BJ (cell line): ENCODE measurements around the gene ADRA2B. TPM values are rescaled to one million over a fixed set of nuclear protein-coding genes. Genes with fewer than 3 reads are reported as not detected.

Experiments
- CTCF ChIA-PET: fragments of 350-600 bp; formaldehyde crosslinking; extraction: SDS; loops from one replicate; lab custom pipeline; 2021; ENCODE audit warnings: antibody characterized with exemption, inconsistent platforms; lab: Yijun Ruan, JAX
- POLR2A ChIA-PET: fragments of 300-600 bp; sonication (Branson Sonifier 250); formaldehyde crosslinking; extraction: SDS; loops from one replicate; lab custom pipeline; 2021; ENCODE audit warnings: antibody characterized with exemption; lab: Charles Lee
- DNase-seq: peaks from one replicate; pipeline ENCODE4 v3.0.0-alpha.2; 2011; ENCODE audit warnings: low read depth
- H3K27me3 ChIP-seq: 2 replicates; pipeline ENCODE4 v1.6.0; 2011; ENCODE audit warnings: low read length; ENCODE audit not compliant: control insufficient read depth, insufficient read depth
- H3K36me3 ChIP-seq: 2 replicates; pipeline ENCODE4 v1.5.1; 2011; ENCODE audit warnings: low read length; ENCODE audit not compliant: control insufficient read depth, insufficient read depth
- H3K4me3 ChIP-seq: 2 replicates; pipeline ENCODE4 v1.5.1; 2011; ENCODE audit warnings: low read depth, mild to moderate bottlenecking, control low read depth, low read length
- CTCF ChIP-seq: IDR thresholded peaks from 2 replicates; pipeline ENCODE4 v1.5.1; 2011; ENCODE audit warnings: low read depth, mild to moderate bottlenecking, control low read depth, inconsistent platforms, low read length, moderate library complexity; ENCODE audit not compliant: insufficient read depth
- polyA plus RNA-seq: library from polyadenylated mRNA; depleted of rRNA; stranded (reverse); fragments of >200 nt; gene quantifications from 2 replicates; pipeline ENCODE4 v1.2.3, GENCODE V29; 2011

Gene ADRA2B
- polyA plus RNA-seq, 1 experiment = not detected

GRCh38 chr2:96097951-96098823, 18.2 kb downstream of the ADRA2B start:
- Histone ChIP-seq H3K4me3 (no peak overlapping the region), H3K36me3 (no peaks in the 10 kb centered on the region), H3K27me3 (no peaks in the 10 kb centered on the region)
- ChIA-PET CTCF (interaction anchor here (1.8 kb wide), 1 partner anchor 19 kb away, joined by 9 read pairs; the partner anchor contains the start of gene ADRA2B), POLR2A (no interaction called here)
- TF ChIP-seq CTCF = no peak
- no peak for DNase-seq

DNA sequence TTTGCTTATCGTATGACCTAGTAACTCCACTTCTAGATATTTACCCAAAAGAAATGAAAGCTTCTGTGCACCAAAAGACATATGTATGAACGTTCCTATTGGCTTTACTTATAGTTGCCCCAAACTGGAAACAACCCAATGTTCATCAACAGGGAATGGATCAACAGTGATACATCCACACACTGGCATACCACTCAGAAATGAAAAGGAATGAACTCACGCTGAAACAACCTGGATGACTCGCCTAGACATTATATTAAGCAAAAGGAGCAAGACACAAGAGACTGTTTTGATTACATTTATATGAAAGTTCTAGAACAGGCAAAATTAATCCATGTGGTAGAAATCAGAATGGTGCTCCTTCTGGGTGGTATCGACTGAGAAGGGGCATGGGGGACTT, 18.9 kb downstream of the ADRA2B start:
- ChIA-PET CTCF (interaction anchor here (1.8 kb wide), 1 partner anchor 19 kb away, joined by 9 read pairs; the partner anchor contains the start of gene ADRA2B), POLR2A (no interaction called here)
- Histone ChIP-seq H3K36me3 (no peaks in the 10 kb centered on the region), H3K27me3 (no peaks in the 10 kb centered on the region), H3K4me3 (no peak overlapping the region)
- no peak for TF ChIP-seq CTCF
- DNase-seq = no peak

DNA sequence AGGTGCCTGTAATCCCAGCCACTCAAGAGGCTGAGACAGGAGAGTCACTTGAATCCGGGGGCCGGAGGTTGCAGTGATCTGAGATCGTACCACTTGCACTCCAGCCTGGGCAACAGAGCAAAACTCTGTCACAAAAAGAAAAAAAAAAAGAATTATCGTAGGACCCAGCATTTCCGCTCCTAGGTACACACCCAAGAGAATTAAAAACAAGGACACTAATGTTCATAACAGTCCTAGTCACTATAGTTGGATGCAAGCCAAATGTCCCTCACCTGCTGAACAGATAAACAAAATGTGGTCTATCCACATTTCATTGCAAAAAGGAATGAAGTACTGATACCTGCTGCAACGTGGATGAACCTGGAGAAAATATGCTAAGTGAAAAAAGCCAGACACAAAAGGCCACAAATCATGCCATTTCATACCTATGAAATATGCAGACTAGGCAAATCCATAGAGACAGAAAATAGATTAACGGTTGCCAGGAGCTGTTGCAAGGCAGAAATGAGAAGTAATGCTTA, 21.2 kb downstream of the ADRA2B start:
- TF ChIP-seq CTCF = no peak
- ChIA-PET CTCF (interaction anchor here (0.6 kb wide), 1 partner anchor 740 kb away, joined by 3 read pairs; no protein-coding TSS in a partner anchor), POLR2A (no interaction called here)
- no peaks in the 10 kb centered on the region for H3K36me3 ChIP-seq
- no peak overlapping the region for H3K4me3 ChIP-seq
- DNase-seq = no peak
- peaks cover 4% of the 10 kb centered on the region for H3K27me3 ChIP-seq

- TF ChIP-seq CTCF = no peak
- ChIA-PET CTCF (interaction anchor here (1.2 to 1.3 kb wide), 2 partner anchors 8 to 24 kb away, joined by 3 read pairs; no protein-coding TSS in a partner anchor), POLR2A (no interaction called here)
- H3K27me3 ChIP-seq = peaks cover 4% of the 10 kb centered on the region
- no peaks in the 10 kb centered on the region for H3K36me3 ChIP-seq
- no peak overlapping the region for H3K4me3 ChIP-seq
- DNase-seq = no peak
These were observed 22.8 kb downstream of the ADRA2B start for GRCh38 chr2:96093528-96093927.

DNA sequence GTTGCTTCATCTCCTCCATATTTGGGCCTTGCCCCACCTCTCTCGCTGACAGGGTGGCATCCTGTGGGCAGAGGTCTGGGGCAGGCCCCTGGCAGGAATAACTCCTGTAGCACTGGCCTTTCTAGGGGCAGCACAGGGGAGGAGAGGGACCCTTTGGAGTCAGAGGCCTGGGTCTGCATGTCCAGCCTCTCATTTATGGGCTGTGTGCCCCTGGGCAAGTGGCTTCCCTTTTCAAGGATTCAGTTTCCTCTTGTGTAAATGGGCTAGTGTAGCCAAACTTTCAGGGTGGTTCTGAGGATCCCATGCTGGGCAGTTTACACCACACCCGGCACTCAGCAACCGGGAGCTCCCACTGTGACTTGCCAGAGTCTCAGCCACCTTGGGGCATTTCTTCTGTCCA, 23.4 kb downstream of the ADRA2B start:
- ChIA-PET POLR2A (no interaction called here), CTCF (interaction anchor here (1.2 to 1.3 kb wide), 2 partner anchors 9 to 24 kb away, joined by 3 read pairs; no protein-coding TSS in a partner anchor)
- H3K4me3 ChIP-seq = no peak overlapping the region
- TF ChIP-seq CTCF = no peak
- DNase-seq = no peak
- H3K27me3 ChIP-seq = peaks cover 9% of the 10 kb centered on the region
- H3K36me3 ChIP-seq = no peaks in the 10 kb centered on the region
